Measurements from ENCODE around the gene DCUN1D2. TPM values are rescaled to one million over a fixed set of nuclear protein-coding genes. Genes with fewer than 3 reads are reported as not detected.

DCUN1D2 gene
- total RNA-seq, 1 donor from 2014 or later, result 12.9 TPM

DNA sequence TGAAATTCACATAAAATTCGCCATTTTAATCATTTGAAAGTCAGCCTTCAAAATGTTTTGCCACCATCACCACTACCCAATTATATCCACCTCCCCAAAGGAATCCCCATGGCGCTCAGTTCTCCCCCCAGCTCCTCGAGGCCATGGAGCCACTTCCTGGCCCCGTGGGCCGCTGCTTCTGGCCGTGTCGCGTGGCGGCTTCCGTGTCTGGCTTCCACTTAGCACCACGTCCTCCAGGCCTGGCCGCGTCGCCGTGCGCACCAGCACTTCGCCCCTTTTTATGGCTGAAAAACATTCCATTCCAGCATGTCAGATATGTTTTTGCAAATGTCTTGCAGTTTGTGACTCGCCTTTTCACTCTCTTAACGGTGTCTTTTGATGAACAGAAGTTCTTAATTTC is 46.7 kb upstream of the DCUN1D2 start:
- TF ChIP-seq CTCF (IDR thresholded peaks at IDR 0.05; ENCODE audit: insufficient read depth, low read length, poor library complexity, severe bottlenecking), result no peak
- Histone ChIP-seq H3K27me3 (ENCODE audit: control insufficient read depth, insufficient read depth, low read length) (no peaks in the 10 kb centered on the region), H3K4me3 (ENCODE audit: low read depth, low read length) (no peak overlapping the region), H3K36me3 (ENCODE audit: control insufficient read depth, insufficient read depth, low read length) (no peaks in the 10 kb centered on the region)
- no peak for DNase-seq (ENCODE audit: low read depth)

- H3K27me3 ChIP-seq (ENCODE audit: control insufficient read depth, insufficient read depth, low read length), result no peaks in the 10 kb centered on the region
- no peaks in the 10 kb centered on the region for H3K36me3 ChIP-seq (ENCODE audit: control insufficient read depth, insufficient read depth, low read length)
- H3K4me3 ChIP-seq (ENCODE audit: low read depth, low read length), result no peak overlapping the region
- no peak for DNase-seq (ENCODE audit: low read depth)
- TF ChIP-seq CTCF (IDR thresholded peaks at IDR 0.05; ENCODE audit: insufficient read depth, low read length, poor library complexity, severe bottlenecking), result no peak
Observed at GRCh38 chr13:113536461-113537110, 46.1 kb upstream of the DCUN1D2 start.

DNA sequence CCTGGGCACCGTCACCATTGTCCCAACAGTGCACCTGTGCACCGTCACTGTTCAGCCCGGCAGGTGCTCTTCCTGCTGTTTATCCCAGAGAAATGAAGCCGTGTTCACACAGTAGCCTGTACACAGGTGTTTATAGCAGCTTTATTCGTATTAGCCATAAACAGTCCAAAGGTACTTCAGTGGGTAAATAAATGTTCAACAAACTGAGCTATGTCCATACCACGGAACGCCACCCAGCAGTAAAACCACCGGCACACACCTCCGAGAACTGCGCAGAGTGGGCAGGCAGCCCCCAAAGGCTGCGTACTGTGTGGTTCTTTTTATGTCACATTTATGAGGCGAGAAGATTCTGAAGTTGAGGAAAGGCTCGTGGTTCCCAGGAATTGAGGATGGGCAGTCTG is 44.9 kb upstream of the DCUN1D2 start:
- no peaks in the 10 kb centered on the region for H3K27me3 ChIP-seq (ENCODE audit: control insufficient read depth, insufficient read depth, low read length)
- DNase-seq (ENCODE audit: low read depth), result no peak
- TF ChIP-seq CTCF (IDR thresholded peaks at IDR 0.05; ENCODE audit: insufficient read depth, low read length, poor library complexity, severe bottlenecking), result no peak
- no peaks in the 10 kb centered on the region for H3K36me3 ChIP-seq (ENCODE audit: control insufficient read depth, insufficient read depth, low read length)
- no peak overlapping the region for H3K4me3 ChIP-seq (ENCODE audit: low read depth, low read length)

GRCh38 chr13:113534236-113534860 is 43.8 kb upstream of the DCUN1D2 start:
- no peak for DNase-seq (ENCODE audit: low read depth)
- TF ChIP-seq CTCF (IDR thresholded peaks at IDR 0.05; ENCODE audit: insufficient read depth, low read length, poor library complexity, severe bottlenecking), result no peak
- no peak overlapping the region for H3K4me3 ChIP-seq (ENCODE audit: low read depth, low read length)
- H3K36me3 ChIP-seq (ENCODE audit: control insufficient read depth, insufficient read depth, low read length), result no peaks in the 10 kb centered on the region
- no peaks in the 10 kb centered on the region for H3K27me3 ChIP-seq (ENCODE audit: control insufficient read depth, insufficient read depth, low read length)

DNA sequence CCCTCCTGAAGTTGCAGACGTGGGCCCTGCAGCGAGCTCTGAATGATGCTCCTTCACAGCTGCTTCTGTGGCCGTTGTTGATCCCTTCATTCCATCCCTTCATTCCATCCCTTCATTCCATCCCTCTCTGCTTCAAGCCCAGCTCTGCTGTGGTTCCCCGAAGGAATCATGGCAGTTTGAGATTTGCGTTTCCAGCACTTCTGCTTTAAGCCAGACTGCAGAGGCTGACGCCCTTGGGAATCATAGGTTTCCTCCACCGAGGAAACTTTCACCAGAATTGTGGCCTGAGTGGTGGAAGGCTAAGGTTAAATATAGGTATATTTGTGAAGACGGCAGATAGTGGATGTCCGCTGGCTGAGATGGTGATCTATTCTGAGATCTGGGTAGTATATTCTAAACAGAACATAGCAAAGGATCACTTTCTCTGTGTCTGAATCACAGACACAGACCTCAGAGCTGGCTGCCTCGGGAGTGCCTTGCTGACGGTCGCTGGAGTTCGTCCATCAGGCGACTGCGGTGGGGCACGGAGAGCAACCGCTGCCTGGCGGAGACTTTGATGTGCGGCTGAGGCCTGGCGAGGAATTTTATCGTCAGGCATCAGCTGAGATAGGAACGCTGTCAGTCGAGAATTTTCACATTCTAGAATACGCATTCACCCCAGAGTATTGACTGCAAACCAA is 42.8 kb upstream of the DCUN1D2 start:
- Histone ChIP-seq H3K27me3 (ENCODE audit: control insufficient read depth, insufficient read depth, low read length) (no peaks in the 10 kb centered on the region), H3K4me3 (ENCODE audit: low read depth, low read length) (no peak overlapping the region), H3K36me3 (ENCODE audit: control insufficient read depth, insufficient read depth, low read length) (no peaks in the 10 kb centered on the region)
- TF ChIP-seq CTCF (IDR thresholded peaks at IDR 0.05; ENCODE audit: insufficient read depth, low read length, poor library complexity, severe bottlenecking), result no peak
- DNase-seq (ENCODE audit: low read depth), result peak; percentile 23

Measured in kidney epithelial cell (primary cell).